Measurements from ENCODE around the gene ARHGDIA.

Gene ARHGDIA

GRCh38 chr17:81884520-81884919 is 13.4 kb upstream of the ARHGDIA start:
- H3K4me3 ChIP-seq (replicated peaks; ENCODE audit: insufficient read depth, low read length), result no peak overlapping the region
- H3K27ac ChIP-seq (replicated peaks), result no peak overlapping the region
- H3K27me3 ChIP-seq (ENCODE audit: insufficient read depth, poor library complexity, severe bottlenecking), result no peaks in the 10 kb centered on the region
- DNase-seq (ENCODE audit: low read depth in 1 of 2, low spot score in 1 of 2), result no peak
- no peak; the same call in 1 of the 2 replicates for TF ChIP-seq POLR2AphosphoS5 (IDR thresholded peaks at IDR 0.05; ENCODE audit: low read depth)
- no peak for TF ChIP-seq SPI1 (IDR thresholded peaks at IDR 0.05; ENCODE audit: borderline replicate concordance, low read depth)

GRCh38 chr17:81879121-81879520 is 8.0 kb upstream of the ARHGDIA start:
- no peak overlapping the region for H3K4me3 ChIP-seq (replicated peaks; ENCODE audit: insufficient read depth, low read length)
- TF ChIP-seq CTCF (IDR thresholded peaks at IDR 0.05; ENCODE audit: insufficient read depth, low read length) (no peak), POLR2AphosphoS5 (IDR thresholded peaks at IDR 0.05; ENCODE audit: low read depth) (no peak), GABPA (IDR thresholded peaks at IDR 0.05; ENCODE audit: low read depth) (no peak), REST (IDR thresholded peaks at IDR 0.05; ENCODE audit: insufficient replicate concordance, low read depth) (no peak), SPI1 (IDR thresholded peaks at IDR 0.05; ENCODE audit: borderline replicate concordance, low read depth) (no peak)
- no peaks in the 10 kb centered on the region for H3K27me3 ChIP-seq (ENCODE audit: insufficient read depth, poor library complexity, severe bottlenecking)
- DNase-seq (ENCODE audit: low read depth in 1 of 2, low spot score in 1 of 2), result no peak
- H3K27ac ChIP-seq (replicated peaks), result no peak overlapping the region

- Histone ChIP-seq H3K27me3 (ENCODE audit: insufficient read depth, poor library complexity, severe bottlenecking) (no peaks in the 10 kb centered on the region), H3K27ac (replicated peaks) (no peak overlapping the region), H3K4me3 (replicated peaks; ENCODE audit: insufficient read depth, low read length) (no peak overlapping the region)
- TF ChIP-seq SPI1 (IDR thresholded peaks at IDR 0.05; ENCODE audit: borderline replicate concordance, low read depth) (no peak), POLR2AphosphoS5 (IDR thresholded peaks at IDR 0.05; ENCODE audit: low read depth) (no peak), GABPA (IDR thresholded peaks at IDR 0.05; ENCODE audit: low read depth) (no peak), CTCF (IDR thresholded peaks at IDR 0.05; ENCODE audit: insufficient read depth, low read length) (no peak)
- no peak for DNase-seq (ENCODE audit: low read depth in 1 of 2, low spot score in 1 of 2)
Observed at GRCh38 chr17:81878294-81878693, 7.2 kb upstream of the ARHGDIA start.

GRCh38 chr17:81877569-81877968 is 6.4 kb upstream of the ARHGDIA start:
- TF ChIP-seq SPI1 (IDR thresholded peaks at IDR 0.05; ENCODE audit: borderline replicate concordance, low read depth) (no peak), CTCF (IDR thresholded peaks at IDR 0.05; ENCODE audit: insufficient read depth, low read length) (no peak), GABPA (IDR thresholded peaks at IDR 0.05; ENCODE audit: low read depth) (no peak), REST (IDR thresholded peaks at IDR 0.05; ENCODE audit: insufficient replicate concordance, low read depth) (no peak), POLR2AphosphoS5 (IDR thresholded peaks at IDR 0.05; ENCODE audit: low read depth) (peak; percentile 53; the same call in 1 of the 2 replicates)
- DNase-seq (ENCODE audit: low read depth in 1 of 2, low spot score in 1 of 2), result no peak
- no peak overlapping the region for H3K27ac ChIP-seq (replicated peaks)
- H3K27me3 ChIP-seq (ENCODE audit: insufficient read depth, poor library complexity, severe bottlenecking), result no peaks in the 10 kb centered on the region
- H3K4me3 ChIP-seq (replicated peaks; ENCODE audit: insufficient read depth, low read length), result no peak overlapping the region

Measured in HL-60 (cell line).